Ishikawa (cell line): ENCODE results near the gene CDKN2AIPNL.

Experiments
- EGR1 ChIP-seq: IDR thresholded peaks from 2 replicates; pipeline ENCODE4 v1.6.1; 2012
- EP300 ChIP-seq: IDR thresholded peaks from 2 replicates; pipeline ENCODE4 v1.6.1; 2012; ENCODE audit warnings: borderline replicate concordance
- MAX ChIP-seq: IDR thresholded peaks from 2 replicates; pipeline ENCODE4 v1.6.1; 2012
- RAD21 ChIP-seq: IDR thresholded peaks from 2 replicates; pipeline ENCODE4 v1.6.1; 2012; ENCODE audit warnings: low read depth

- TF ChIP-seq EGR1 (no peak), RAD21 (no peak), EP300 (no peak), MAX (no peak)
Measured at GRCh38 chr5:134365604-134366003, 46.1 kb downstream of the CDKN2AIPNL start.
